ENCODE measurements around the gene SH3D19.

The SH3D19 gene

GRCh38 chr4:151199319-151200190, 125.8 kb downstream of the SH3D19 start:
- no peak overlapping the region for H3K4me3 ChIP-seq (ENCODE audit: low read length)
- DNase-seq (ENCODE audit: low read depth), result no peak
- TF ChIP-seq CTCF (IDR thresholded peaks at IDR 0.05; ENCODE audit: insufficient read depth, low read depth, low read length, missing control alignments), result no peak

- DNase-seq (ENCODE audit: low read depth), result no peak
- no peak overlapping the region for H3K4me3 ChIP-seq (ENCODE audit: low read length)
- no peak for TF ChIP-seq CTCF (IDR thresholded peaks at IDR 0.05; ENCODE audit: insufficient read depth, low read depth, low read length, missing control alignments)
Measured at GRCh38 chr4:151198748-151199147, 126.7 kb downstream of the SH3D19 start.

- DNase-seq (ENCODE audit: low read depth), result peak; percentile 58
- no peak for TF ChIP-seq CTCF (IDR thresholded peaks at IDR 0.05; ENCODE audit: insufficient read depth, low read depth, low read length, missing control alignments)
- no peak overlapping the region for H3K4me3 ChIP-seq (ENCODE audit: low read length)
Measured at GRCh38 chr4:151197247-151197646, 128.2 kb downstream of the SH3D19 start.

- no peak for TF ChIP-seq CTCF (IDR thresholded peaks at IDR 0.05; ENCODE audit: insufficient read depth, low read depth, low read length, missing control alignments)
- H3K4me3 ChIP-seq (ENCODE audit: low read length), result no peak overlapping the region
- DNase-seq (ENCODE audit: low read depth), result peak; percentile 90
Measured at GRCh38 chr4:151195801-151196200, 129.6 kb downstream of the SH3D19 start.

GRCh38 chr4:151193414-151193813, 132.0 kb downstream of the SH3D19 start:
- H3K4me3 ChIP-seq (ENCODE audit: low read length), result no peak overlapping the region
- no peak for TF ChIP-seq CTCF (IDR thresholded peaks at IDR 0.05; ENCODE audit: insufficient read depth, low read depth, low read length, missing control alignments)
- no peak for DNase-seq (ENCODE audit: low read depth)

GRCh38 chr4:151192556-151193235, 132.7 kb downstream of the SH3D19 start:
- no peak for TF ChIP-seq CTCF (IDR thresholded peaks at IDR 0.05; ENCODE audit: insufficient read depth, low read depth, low read length, missing control alignments)
- peak; percentile 15 for DNase-seq (ENCODE audit: low read depth)
- H3K4me3 ChIP-seq (ENCODE audit: low read length), result no peak overlapping the region
